ENCODE results near the gene TNPO2. TPM values are rescaled to one million over a fixed set of nuclear protein-coding genes. Genes with fewer than 3 reads are reported as not detected.
"Not testable (repeated sequence)": the region's sequence is repeated elsewhere in the genome, so short reads cannot be mapped to it uniquely, and the experiment has no call there.

TNPO2 gene
- total RNA-seq, 2 donors from 2014 or later, result 39.5 to 74.0 TPM

DNA sequence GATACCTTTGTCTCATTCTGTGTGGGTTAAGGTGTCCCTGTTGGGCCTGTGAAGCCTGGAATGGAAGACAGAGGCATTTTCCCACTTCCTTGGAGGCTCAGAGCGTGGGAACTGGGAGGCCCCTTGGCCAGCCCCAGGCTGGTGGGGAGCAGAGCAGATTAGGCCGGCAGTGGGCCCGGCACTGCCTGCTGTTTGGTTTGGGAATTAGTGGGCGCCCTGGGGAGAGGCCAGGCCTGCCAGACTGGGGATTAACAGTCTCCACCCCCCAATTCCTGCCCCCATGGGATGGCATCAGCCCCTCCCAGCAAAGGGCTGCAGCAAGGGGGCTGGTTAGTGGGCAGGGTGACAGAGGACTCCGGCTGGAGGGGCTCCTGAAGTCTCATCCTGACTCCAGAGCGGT lies 24.8 kb upstream of the TNPO2 start:
- DNase-seq (no peak), ATAC-seq (no peak)
- intact Hi-C loops (cut with DNase I, micrococcal nuclease), result no loop called here

DNA sequence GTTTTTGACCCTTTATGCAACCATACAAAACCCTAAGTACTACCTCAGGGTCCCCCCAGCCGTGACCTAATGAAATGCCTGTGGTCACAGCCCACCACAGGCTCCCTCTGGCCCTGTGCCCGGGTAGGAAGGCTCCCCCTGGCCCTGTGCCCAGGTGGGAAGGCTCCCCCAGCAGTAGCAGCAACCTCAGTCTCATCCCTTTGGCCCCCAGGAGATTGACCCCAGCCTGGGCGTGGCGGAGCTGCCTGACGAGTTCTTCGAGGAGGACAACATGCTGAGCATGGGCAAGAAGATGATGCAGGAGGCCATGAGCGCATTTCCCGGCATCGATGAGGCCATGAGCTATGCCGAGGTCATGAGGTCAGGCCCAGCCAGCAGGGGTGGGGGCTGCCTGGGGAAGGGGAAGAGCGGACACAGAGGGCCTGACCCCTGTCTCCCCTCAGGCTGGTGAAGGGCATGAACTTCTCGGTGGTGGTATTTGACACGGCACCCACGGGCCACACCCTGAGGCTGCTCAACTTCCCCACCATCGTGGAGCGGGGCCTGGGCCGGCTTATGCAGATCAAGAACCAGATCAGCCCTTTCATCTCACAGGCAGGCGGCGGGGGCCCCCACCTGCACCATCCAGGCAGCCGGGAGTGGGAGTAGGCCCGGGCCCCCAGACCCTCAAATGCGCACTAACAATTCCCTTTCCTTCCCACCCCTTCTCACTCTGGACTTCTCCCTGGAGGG lies 21.6 kb upstream of the TNPO2 start:
- no peak for ATAC-seq
- no peak for DNase-seq

DNA sequence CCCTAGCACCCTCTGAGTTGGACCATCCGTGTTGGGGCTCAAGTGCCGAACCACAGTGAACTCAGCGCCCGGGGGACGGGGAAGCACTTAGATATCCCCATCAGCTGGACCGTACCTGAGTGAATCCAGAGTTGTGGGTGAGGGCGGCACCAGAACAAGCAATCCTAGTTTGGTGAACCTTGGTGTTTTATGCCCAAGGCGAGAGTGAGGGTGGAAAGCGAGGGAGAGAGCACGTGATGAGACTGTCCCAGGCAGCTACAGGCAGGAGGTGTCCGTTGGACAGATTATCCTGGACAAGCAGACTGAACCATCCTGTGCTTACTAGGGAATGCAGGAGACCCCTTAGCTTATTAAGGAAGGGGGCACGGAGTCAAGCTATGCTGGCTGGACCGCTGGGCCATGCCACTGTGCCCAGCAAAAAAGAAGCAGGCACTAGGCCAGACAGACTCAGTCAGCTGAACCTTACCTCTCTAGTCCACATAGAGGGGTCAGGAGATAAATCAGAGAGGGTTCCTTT lies 14.2 kb upstream of the TNPO2 start:
- DNase-seq, result no peak
- ATAC-seq, result no peak
- intact Hi-C loops (cut with DNase I, micrococcal nuclease), result no loop called here

More for the DNA sequence above, 21.6 kb upstream of the TNPO2 start:
- intact Hi-C loops (cut with DNase I, micrococcal nuclease), result no loop called here

DNA sequence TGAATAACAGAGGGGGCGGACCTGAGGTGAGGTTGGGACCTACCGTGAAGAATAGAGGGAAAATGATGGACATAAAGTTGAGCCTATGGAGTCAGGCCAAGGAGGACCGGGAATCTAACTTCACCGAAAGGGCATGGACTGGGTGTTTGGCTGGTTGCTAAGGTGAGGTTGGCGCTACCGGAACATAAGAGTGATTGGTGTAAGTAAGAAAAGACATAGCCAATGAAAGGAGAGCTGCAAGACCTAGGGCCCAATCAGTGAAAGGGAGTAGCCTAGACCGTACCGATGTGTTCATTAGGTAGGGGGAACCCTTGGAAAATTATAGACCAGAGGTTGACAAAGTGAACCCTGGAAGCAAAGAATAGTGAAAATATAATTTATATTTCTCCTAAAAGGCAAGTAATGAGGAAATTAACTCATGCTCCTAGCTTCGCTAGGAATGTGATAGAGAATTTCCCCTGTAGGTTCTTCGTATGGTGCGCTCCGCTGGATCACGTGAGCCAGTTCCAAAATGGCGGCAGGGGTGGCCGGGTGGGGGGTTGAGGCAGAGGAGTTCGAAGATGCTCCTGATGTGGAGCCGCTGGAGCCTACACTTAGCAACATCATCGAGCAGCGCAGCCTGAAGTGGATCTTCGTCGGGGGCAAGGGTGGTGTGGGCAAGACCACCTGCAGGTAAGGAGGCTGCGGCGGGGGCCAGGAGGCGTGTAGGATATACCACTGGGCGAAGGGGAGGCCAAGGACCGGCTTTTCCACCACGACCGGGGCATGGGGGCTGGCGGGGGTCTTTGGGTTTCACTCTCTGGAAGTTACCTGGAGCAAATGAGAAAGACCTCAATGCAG lies 13.5 kb upstream of the TNPO2 start, which contains the start of gene GET3:
TSS of gene GET3 (plus strand) at position 503 of the 840 bp plus-strand sequence. CDS start at position 512, 9 bp downstream.
- ATAC-seq, result peak; percentile 78
- DNase-seq, result peak; percentile 83 to 98
- intact Hi-C loops (cut with DNase I, micrococcal nuclease), result no loop called here

DNA sequence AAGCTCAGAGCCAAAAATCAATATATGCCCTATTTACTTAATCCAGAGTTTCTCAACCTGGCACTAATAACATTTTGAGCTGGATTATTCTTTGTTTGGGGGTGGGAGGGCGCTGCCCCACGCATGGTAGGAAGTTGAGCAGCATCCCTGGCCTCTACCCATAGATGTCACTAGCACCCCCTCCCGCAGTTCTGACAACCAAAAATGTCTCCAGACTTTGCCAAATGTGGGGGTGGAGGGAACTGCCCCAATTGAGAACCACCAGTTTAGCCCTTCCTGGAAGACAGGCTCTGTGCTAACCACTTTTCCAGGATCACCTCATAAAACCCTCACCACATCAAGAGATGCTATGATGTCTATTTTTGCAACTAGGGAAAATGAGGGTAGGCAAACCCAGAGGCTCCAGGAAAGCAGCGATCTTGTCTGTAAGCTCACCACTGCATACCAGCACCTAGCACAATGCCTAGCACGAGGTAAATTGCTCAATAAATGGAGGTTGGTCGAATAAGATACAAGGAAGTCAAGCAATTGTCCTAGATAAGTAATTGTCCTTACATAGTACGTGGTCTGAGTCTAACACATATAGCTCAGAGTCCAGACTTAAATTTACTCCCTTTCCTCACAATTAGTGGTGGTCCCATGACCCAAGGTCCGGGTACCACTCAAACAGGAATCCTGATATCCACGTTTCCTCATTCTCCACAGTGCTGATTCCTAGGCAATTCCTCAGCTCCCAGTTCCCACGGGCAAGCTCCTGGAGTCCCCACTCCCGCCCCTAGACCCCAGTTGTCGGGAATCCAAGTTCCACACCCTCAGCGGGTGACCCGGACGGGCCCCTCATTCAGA lies 9.9 kb upstream of the TNPO2 start:
- no peak for ATAC-seq
- intact Hi-C loops (cut with DNase I, micrococcal nuclease), result no loop called here
- no peak for DNase-seq

DNA sequence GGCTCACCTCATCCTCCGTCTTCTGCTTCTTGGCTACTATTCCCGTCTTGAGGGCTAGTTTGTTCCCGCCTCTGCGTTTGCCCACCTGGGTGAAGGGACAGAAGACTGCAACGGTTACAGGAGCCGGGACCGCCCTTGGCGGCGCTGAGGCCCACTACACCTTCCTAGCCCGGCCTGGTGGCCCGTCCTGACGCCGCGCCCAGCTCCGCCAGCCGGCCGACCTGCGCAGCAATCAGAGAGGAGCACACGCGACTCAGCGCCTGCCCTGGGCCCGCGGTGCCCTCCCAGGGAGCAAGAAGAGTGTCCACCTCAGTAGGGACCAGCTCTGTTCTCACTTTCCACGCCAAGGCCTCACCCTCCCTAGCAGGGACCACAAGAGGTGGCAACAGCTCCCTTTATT lies 7.6 kb upstream of the TNPO2 start:
- intact Hi-C loops (cut with DNase I, micrococcal nuclease), result no loop called here
- no peak for DNase-seq
- no peak for ATAC-seq

DNA sequence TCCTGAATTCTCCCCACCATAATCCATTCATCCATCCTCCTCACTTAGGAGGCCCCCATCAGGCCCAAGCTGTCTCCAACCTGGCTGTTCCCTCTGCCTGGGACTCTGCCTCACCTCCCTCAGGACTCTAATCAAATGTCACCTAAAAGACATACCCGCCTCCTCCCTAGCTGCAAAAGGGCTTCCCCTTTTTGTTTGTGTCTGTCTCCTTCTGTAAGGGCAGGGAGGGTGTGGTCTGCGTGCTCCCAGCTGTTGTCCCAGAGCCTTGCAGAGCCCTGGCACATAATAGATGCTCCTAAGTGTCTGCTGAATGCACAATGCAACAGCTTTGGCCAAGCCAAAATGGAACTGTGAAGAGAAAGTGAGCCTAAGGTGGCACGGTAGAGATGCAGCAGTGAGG lies 6.3 kb upstream of the TNPO2 start:
- ATAC-seq (no peak), DNase-seq (no peak)
- intact Hi-C loops (cut with DNase I, micrococcal nuclease), result no loop called here

DNA sequence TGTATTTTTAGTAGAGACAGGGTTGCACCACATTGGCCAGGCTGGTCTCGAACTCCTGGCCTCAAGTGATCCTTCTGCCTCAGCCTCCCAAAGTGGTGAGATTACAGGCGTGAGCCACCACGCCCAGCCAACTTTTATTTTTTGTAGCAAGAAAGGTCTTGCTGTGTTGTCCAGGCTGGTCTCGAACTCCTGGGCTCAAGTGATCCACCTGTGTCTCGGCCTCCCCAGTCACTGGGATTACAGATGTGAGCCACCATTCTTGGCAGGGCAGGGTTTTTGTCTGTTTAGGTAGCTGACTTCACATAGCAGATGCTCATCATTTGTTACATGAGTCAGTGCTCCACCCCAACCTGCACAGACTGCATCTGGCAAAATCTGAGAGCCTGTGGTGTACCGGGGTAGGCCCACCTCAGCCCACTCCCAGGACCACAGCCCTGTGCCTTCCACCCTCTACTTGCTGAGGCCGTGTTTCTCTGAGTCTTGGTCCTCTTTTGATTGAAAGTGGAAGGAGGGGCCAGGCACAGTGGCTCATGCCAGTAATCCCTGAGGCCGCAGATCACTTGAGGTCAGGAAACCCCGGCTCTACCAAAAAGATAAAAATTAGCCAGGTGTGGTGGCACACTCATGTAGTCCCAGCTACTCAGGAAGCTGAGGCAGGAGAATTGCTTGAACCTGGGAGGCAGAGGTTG lies 4.2 kb upstream of the TNPO2 start:
- intact Hi-C loops (cut with DNase I, micrococcal nuclease), result no loop called here
- DNase-seq, result no peak
- ATAC-seq, result no peak

DNA sequence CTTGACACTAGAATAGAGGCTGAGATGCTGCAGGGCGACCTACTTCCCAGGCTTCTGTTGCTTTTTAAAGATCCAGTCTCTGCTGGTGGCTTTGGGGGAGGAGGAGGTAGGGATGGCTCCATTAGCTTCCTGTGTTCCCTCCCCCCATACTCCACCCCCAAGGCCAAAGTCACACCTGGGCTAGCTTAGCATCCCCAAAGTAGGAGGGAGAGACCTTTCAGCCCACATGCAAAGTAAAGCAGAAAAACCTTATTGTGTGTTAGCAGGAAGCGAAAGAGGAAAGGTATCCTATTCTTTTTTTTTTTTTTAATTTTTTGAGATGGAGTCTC lies 3.2 kb upstream of the TNPO2 start:
- intact Hi-C loops (cut with DNase I, micrococcal nuclease), result no loop called here
- no peak for ATAC-seq
- DNase-seq, result no peak

DNA sequence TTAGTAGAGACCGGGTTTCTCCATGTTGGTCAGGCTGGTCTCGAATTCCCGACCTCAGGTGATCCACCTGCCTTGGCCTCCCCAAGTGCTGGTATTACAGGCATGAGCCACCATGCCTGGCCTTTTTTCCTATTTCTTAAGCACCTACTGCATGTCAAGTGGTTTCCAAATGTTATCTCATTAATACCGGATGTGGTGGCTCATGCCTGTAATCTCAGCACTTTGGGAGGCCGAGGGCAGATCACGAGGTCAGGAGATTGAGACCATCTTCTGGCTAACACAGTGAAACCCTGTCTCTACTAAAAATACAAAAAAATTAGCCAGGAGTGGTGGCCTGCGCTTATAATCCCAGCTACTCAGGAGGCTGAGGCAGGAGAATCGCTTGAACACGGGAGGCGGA lies 1.9 kb upstream of the TNPO2 start:
- ATAC-seq; intact Hi-C loops (cut with DNase I, micrococcal nuclease); DNase-seq: not testable (repeated sequence)

DNA sequence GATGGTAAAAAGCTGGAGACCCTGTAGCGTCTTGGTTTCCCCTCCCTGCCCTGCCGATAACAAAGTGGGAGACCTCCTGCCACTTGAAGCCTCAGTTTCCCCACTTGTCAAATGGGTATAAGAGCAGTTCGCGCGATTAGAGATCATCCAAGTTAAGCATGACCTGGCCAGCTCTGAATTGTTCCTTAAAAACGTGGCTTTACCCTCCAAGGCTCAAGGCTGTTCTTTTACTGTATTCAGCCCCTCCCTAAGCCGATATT lies 421 bp downstream of the TNPO2 start:
- intact Hi-C loops (cut with DNase I, micrococcal nuclease), result no loop called here
- ATAC-seq, result no peak
- DNase-seq, result no peak

DNA sequence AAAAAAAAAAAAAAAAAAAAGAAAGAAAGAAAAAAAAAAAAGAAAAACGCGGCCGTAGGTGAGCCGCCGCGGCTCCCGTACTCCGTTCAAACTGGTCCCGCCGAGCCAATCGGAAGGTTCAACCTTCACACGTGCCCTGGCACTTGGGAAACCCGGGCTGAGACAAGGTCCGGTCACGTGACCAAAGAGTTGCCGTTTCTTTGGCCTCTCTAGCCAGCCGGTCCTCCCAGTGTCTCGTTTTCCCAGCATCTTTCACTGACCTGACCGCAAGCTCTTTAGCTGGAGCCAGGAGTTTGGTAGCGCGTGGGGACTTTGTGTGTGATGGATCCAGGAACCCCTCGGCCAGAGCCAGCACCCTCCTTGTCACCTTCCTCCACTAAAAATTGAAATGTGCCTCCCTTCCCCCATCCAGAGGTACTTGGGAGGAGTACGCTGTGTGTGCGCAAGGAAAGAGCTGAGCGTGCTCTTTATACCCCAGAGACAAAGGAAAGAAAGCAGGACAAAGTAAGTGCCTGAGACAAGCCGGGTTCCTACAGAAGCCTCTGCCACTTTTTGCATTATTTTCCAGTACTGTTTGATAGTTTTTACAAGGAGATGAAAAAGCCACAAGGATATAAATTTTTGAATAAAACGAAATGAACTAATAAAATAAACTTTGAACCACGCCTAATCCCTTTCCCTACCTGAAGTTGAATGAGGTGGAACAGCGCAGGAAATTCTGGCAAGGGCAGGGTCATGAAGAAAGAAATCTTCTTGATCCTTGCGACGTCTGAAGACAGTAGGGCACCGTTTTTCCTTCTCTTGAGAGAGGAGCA lies 959 bp downstream of the TNPO2 start:
- intact Hi-C loops (cut with DNase I, micrococcal nuclease), result no loop called here
- peak; percentile 96 to 99 for DNase-seq
- ATAC-seq, result peak; percentile 90

DNA sequence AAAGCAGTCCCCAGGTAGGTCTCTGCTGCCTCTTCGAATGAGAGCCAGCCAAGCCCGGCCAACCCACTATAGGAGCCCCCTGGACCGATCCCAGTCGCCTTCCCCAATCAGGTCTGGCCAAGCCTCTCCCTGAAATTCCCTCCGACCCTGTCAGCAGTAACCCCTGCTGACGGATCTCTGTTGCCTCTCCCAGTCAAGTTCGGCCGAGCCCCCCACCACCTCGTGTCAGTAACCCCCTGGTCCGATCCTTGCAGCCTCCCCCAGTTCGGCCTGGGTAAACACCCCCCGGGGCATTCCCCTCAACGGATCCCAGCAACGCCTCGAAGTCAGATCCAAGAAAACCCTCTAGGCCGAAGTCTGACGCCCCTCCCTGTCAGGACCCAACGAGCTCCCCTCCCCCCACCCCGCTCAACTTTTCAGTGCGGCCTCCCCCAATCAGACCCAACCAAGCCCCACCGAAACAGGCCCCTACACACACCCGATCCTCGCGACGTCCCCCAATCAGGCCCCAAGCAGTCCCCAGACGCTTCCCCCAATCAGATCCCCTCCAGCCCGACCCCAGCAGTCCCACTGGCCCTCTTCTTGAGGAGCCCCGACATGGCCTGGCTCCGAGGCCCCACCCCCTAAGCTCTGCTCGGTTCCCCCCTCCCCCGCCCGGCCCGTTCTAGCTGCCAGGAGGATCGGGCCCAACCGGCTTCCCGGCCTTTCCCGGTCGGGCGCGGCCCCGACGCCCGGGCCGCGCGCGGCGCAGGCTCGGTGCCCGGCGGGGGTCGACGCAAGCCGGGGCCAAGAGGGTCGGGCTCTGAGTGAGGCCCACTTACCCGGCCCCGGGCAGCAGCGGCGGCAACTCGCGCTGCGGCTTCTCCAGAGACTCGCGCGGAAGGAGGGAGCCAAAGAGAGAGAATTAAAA lies 1.8 kb downstream of the TNPO2 start:
- DNase-seq (peak; percentile 75 to 78), ATAC-seq (peak; percentile 64)
- intact Hi-C loops (cut with DNase I, micrococcal nuclease), result no loop called here

DNA sequence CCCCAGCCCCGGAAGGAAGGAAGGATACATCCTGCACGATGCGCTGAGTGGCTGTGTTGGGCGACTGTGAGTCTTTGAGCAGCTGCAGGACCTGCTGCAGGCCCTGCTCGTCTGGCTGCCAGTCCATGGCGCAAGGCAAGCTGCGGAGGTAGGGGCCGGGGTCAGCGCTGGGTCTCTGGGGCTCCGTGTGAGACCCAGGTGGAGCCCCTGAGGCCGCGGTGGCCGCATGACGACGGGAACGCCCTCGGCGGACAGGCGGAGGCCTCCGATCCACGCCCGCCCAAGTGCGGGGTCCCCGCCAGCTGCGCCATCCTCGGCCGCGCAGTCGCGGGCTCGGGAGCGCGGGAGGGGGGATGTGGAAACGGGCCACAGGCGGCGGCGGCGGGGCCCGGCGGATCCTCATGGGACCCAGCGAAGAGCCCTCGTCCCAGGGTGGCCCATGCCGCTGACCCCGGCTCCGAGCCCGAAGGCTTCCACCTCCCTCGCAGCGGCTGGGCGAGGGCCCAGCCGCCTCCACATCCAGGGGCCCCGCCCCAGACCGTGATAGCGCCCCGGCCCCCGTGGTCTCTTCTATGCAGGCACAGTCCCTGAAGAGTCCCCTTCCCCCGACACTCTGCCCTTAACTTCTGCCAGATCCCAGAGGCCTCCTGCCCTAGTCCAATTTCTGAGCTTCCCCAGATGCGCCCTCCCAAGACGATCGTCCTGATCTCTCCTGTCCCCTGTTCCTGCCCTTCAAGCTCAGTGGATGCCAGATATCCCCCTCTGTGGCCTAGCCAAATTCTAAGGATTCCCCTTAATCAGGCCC lies 2.7 kb downstream of the TNPO2 start:
- intact Hi-C loops (cut with DNase I, micrococcal nuclease), result no loop called here
- DNase-seq (peak in 1 of 2 donors; percentile 36), ATAC-seq (no peak)

DNA sequence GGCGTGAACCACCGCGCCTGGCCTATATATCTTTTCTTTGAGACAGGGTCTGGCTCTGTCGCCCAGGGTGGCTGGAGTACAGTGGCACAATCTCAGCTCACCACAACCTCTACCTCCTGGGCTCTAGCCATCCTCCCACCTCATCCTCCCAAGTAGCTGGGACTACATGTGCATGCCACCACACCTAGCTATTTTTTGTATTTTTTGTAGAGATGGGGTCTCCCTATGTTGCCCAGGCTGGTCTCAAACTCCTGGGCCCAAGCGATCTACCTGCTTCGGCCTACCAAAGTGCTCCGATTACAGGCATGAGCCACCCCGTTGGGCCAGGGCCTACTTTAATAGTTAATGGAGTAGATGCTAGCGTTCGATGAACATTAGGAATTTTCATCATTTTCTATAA lies 3.4 kb downstream of the TNPO2 start:
- ATAC-seq (no peak), DNase-seq (no peak)
- intact Hi-C loops (cut with DNase I, micrococcal nuclease), result no loop called here

DNA sequence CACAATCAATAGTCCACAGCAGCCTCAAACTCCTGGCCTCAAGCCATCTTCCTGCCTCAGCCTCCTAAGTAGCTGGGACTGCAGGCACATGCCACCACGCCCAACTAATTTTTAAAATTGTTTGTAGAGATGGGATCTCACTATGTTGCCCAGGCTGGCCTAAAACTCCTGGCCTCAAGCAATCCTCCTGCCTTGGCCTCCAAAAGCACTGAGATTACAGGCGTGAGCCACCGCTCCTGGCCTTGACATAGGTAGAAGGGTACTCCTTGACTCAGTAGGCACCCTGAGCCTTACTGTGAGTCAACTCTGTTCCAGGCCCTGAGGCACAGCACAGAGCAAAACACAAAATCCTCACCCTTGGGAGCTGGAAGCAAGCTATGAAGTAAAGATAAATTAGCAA lies 7.8 kb downstream of the TNPO2 start:
- intact Hi-C loops (cut with DNase I, micrococcal nuclease), result no loop called here
- ATAC-seq (no peak), DNase-seq (no peak)

All from left colon (tissue), 2 donors.